HS-27A (cell line): ENCODE data around the gene PGLYRP4.

Experiments used
- DNase-seq: peaks from one replicate; pipeline ENCODE4 v3.0.0-alpha.2; 2012; ENCODE audit warnings: low read depth, missing footprints

Gene PGLYRP4, protein sequence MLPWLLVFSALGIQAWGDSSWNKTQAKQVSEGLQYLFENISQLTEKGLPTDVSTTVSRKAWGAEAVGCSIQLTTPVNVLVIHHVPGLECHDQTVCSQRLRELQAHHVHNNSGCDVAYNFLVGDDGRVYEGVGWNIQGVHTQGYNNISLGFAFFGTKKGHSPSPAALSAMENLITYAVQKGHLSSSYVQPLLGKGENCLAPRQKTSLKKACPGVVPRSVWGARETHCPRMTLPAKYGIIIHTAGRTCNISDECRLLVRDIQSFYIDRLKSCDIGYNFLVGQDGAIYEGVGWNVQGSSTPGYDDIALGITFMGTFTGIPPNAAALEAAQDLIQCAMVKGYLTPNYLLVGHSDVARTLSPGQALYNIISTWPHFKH

DNA sequence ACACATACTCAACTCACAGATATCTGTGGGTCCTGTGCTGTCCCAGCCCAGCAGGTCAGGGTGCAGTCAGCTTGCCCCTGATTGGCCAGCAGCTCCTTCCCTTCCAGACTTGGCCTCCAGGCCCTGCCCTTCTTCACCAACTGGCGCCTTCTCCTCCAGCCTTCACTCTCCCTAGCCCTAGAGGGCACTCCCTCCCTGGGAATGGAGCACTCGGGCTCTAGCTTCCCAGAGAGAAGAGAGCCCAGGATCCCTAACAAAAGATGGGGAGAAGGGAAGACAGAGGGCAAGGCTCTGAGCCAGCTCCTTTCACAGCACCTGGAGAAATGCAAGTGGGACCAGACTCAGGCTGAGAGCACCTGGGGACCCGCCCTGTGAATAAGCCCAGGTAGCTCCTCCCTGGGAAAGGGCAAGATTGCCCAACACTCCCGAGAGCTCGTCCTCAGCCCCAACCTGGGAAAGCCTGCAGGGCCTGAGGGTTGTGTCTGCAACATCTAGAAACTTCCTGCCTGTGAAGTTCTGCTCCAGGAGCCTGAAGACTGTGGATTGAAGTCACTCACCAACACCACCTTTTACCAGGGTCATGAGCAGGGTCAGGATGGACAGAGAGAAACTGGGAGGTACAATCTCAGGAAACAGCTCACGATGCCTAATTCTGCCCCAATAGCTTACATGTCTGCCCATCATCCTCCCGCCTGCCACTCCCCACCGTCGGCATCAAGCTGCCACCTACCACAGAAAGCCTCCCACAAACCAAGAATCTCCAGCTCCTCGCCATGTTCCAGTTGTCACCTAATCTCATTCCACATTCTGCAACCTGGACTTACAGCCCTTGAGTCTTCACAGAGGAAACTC is at the start of gene PGLYRP4:
Gene PGLYRP4 (minus strand): TSS at position 331 of the 852 bp plus-strand sequence. CDS start 909 bp downstream, outside the sequence.
- DNase-seq: no peak

- DNase-seq: no peak
Measured at GRCh38 chr1:153397924-153398651, 49.4 kb upstream of the PGLYRP4 start.

DNA sequence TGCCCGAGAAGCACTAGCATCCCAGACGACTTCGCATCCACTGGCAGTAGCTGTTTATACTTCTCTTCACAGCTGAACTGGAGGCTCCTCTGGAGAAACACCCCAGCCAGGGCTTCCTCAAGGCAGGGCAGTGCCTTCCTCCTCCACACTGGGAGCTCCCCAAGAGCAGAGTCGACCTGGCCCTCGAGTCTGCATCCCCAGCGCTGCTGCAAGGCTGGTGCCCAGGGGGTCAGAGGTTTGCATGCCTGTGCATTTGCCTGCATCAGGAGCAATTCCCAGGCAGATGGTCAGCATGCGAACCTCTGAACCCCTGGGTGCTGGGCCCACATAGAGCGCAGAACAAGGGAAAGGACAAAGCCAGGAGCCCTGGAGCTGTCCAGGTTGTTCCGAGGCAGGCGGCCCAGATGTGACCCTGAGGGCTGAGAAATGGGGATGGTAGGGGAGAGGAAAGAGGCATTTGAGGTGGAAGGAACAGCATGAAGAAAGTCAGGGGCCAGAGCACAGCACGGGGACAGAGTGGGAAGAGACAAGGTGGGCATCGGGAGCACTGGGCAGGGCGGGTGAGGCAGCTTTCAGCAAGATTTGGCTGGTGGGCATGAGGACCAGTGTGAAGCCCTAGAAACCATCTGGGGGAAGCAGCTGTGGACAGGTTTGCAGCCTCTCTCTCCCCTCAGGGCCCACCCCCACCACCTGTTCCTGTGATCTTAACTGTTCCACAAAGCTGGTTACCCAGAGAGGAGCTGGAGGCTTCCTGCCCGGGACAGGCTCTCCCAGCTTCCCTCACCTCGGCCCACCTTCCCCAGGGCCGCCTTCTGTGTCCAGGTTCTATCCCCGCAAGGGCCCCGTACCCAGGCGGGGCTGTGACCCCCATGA is 48.6 kb upstream of the PGLYRP4 start:
- no peak for DNase-seq

DNA sequence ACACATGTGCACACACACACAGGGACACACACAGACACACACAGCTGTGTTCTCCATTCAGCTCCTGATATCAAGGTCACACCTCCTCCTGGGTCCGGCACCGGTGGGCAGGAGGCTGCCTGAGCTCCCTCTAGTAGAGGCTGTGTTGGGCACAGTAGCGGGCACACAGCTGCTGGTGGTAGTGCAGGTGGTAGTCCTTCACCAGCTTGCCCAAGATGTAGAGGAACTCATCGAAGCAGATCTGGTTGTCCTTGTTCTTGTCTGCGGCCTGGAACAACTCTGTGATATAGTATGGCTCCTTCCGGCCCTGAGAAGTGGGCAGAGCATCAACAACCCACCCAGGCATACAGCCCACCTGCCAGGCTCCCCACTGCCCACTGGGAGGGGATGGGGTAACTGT is 47.8 kb upstream of the PGLYRP4 start:
- DNase-seq: no peak

DNA sequence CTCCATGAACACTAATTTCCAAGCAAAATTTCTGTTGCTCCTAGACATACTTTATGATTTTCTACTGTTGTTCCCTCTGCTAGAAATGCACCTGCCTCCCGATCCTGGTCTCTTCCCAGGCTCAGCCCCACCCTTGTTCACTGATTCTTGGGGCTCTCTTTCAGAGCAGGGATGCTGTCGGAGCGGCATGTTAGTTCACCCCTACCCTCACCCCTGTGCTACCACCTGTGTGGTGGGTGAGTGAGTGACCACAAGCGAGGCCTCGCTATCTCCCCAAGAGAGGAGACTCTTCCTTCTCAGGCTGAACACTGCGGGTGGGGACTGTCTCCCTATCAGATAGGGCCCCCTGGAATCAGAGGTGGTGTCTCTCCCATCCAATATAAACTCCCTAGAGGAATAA is 47.1 kb upstream of the PGLYRP4 start:
- no peak for DNase-seq

- no peak for DNase-seq
Measured at GRCh38 chr1:153395136-153395685, 46.6 kb upstream of the PGLYRP4 start.

DNA sequence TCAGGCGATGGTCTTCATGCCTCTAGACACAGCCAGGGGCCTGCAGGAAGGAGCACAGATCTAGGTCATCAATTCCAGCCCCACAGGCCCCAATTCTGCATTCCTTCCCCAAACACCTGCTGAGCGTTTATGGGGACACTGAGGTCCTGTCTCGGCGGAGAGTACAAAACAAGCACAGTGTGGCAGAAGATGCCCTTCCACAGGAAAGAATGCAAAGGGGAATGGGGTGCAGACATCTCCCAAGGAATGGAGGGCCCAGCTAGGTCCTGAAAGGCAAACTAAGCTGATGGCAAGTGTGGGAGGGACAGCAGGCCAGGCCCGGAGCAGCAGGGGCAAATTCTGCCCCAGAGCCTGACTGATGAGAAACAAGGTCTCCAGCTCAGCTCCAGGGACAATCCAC is 45.8 kb upstream of the PGLYRP4 start:
- DNase-seq: no peak

GRCh38 chr1:153393926-153394325 is 45.3 kb upstream of the PGLYRP4 start:
- DNase-seq: no peak

DNA sequence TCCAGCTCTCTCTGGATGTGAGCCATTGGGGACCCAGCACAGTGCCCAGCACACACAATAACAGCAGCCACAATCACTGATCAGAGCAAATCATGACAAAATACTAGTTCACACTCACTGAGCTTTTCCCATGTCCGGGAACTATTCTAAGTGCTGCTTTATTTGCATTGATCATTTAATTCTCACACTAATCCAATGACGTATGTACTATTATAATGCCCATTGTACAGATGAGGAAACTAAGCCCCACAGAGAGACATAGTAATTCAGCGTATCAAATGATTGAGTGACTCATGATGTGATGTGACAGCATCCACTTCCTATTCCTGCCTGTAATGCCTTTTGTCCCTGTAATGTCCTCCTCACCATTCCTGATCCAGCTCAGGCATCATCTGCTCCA is 44.2 kb upstream of the PGLYRP4 start:
- no peak for DNase-seq

GRCh38 chr1:153392258-153392657 is 43.6 kb upstream of the PGLYRP4 start:
- DNase-seq: no peak

DNA sequence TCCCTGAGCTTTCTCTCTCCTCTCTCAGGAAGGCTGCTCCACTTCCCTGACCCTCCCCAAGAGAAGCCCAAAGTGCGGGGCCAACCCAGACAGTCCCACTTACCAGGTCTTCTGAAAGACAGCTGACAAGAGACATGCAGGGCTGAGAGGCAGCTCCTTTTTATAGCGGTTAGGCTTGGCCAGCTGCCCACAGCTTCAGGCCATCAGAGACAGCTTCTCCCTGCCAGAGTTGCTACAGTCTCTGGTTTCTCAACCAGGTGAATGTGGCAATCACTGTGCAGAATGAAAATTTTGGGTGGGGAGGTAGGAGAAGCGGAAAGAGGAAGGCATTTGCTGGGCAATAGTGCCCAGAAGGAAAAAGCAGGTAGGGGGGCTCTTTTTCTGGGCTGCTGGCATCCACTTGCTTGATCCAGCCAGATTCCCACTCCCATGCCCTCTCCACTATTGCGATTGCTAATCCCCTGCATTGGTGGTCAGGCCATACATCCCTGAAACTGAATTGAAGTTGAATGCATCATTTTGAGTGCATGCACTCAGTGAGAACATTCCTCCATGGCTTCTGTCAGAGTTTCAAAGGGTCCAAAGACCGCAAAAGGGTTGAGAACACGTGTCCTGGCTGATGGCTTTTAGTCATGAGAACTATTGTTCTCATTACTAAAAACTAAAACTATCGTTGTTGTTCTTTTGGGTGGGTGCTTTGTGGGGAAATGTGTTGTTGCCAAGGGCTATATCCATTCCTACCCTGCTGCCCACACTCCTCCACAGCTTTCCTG is 42.5 kb upstream of the PGLYRP4 start, which contains the start of gene S100A8:
Gene S100A8 (minus strand): TSS at position 136 of the 773 bp plus-strand sequence. CDS start 538 bp downstream, outside the sequence.
- no peak for DNase-seq

DNA sequence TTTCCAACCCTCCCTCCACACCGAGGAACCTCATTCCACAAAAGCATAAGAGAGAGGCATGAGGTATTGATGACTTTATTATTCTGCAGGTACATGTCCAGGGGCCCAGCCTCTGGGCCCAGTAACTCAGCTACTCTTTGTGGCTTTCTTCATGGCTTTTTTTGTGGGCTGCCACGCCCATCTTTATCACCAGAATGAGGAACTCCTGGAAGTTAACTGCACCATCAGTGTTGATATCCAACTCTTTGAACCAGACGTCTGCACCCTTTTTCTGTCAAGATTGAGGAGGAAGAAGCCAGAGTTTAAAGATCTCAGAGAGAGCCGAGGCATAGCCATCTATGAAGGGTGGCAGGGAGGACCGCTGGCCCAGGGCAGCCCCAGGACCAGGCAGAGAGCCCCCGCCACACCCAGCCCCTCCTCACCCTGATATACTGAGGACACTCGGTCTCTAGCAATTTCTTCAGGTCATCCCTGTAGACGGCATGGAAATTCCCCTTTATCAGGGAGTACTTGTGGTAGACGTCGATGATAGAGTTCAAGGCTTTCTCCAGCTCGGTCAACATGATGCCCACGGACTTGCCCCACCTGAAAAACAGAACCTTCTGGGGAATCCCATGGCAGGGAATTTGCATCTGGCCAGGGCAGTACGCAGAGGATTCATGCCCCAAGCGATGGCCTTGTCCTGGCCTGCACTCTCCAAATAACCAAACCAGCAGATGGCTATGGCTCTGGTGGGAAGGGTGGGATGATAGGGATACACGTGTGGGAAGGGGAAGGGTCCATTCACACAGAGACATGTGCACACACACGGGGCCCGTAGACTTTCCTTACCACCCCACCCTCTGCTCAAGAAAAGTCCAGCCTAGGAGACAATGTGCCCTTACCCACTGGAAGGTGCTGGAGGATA is 41.6 kb upstream of the PGLYRP4 start:
- DNase-seq: no peak

DNA sequence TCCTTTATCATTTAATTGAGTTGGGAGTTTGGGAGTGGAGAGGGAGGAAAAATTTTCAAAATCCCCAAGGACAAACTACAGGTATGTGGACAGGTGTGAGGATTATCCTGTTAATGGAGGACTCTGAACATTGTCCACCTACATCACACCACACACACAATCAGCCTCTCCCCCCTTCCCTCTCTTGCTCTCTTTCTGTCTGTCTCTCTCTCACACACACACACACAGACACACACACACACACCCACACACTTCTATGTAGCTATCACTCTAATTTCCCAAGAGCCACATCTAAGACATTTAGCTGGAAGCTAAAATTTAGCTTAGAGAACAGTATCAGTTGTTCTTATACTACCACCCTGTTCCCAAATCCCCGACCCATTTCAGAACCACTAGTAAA is 40.8 kb upstream of the PGLYRP4 start:
- no peak for DNase-seq

- no peak for DNase-seq
Measured at GRCh38 chr1:153387785-153388184, 39.1 kb upstream of the PGLYRP4 start.

GRCh38 chr1:153387001-153387400 is 38.4 kb upstream of the PGLYRP4 start:
- no peak for DNase-seq

GRCh38 chr1:153386500-153386901 is 37.9 kb upstream of the PGLYRP4 start:
- no peak for DNase-seq

DNA sequence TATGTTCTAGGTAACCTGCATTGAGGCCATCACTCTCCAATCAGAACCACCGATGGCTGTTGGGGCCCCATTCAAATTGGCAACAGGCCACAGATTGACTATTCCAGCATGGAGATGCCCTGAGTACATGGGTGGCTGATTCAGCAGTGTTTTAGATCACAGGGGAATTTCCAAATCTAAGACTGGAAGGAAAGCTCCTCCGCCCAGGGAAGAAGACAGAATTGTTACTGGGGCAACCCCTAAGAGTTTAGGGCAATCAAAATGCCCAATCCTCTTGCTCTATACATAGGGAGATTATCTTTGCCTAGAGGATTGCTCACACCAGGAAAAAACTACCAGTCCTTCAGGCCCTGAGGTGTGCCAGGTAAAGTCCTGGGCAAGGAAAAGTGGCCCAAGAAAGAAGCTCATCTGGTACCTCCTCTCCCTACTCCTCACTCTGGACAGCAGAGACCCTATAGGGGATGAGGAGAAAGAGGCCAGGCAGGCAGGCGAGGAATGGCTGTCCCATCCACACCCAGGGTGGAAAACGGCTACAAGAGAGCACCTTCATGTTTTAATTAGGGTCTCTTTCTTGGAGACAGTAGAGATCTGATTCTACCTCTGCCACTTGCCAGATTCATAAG is 36.4 kb upstream of the PGLYRP4 start:
- no peak for DNase-seq

DNA sequence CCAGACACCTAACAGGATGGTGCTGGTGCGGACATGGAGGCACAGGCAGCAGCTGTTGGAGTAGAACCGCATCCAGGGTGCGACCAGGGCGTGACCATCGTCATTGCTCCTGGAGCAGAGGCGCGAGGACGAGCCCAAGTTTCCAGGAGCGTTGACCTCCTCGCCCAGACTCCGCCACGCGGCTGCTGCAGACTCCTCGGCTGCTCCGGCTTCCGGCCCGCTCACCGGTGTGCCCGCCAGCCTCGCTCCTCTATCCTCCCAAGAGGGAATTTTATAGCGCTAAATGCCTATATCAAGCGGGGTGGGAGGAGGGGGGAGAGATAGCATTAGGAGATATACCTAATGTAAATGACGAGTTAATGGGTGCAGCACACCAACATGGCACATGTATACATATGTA is 32.1 kb upstream of the PGLYRP4 start:
- no peak for DNase-seq

- no peak for DNase-seq
Measured at GRCh38 chr1:153379591-153379990, 30.9 kb upstream of the PGLYRP4 start.
